ENCODE measurements around the gene SGMS1.

- TF ChIP-seq POLR2AphosphoS5 (IDR thresholded peaks at IDR 0.05): no peak
- TF ChIP-seq CTCF (IDR thresholded peaks at IDR 0.05): no peak
- TF ChIP-seq POLR2A (IDR thresholded peaks at IDR 0.05; ENCODE audit: low read depth): no peak
- no peak for TF ChIP-seq EP300 (IDR thresholded peaks at IDR 0.05)
Observed at GRCh38 chr10:50622706-50623662, 772 bp downstream of the SGMS1 start.
